SH-SY5Y (cell line): ENCODE results near the gene FOXP1.

Experiments used
- GATA2 ChIP-seq: IDR thresholded peaks from 2 replicates; pipeline ENCODE4 v1.6.1; 2011; ENCODE audit warnings: mild to moderate bottlenecking, low read depth, low read length
- GATA3 ChIP-seq: IDR thresholded peaks from 2 replicates; pipeline ENCODE4 v1.6.1; 2011; ENCODE audit warnings: low read depth, mild to moderate bottlenecking, low read length, moderate library complexity

DNA sequence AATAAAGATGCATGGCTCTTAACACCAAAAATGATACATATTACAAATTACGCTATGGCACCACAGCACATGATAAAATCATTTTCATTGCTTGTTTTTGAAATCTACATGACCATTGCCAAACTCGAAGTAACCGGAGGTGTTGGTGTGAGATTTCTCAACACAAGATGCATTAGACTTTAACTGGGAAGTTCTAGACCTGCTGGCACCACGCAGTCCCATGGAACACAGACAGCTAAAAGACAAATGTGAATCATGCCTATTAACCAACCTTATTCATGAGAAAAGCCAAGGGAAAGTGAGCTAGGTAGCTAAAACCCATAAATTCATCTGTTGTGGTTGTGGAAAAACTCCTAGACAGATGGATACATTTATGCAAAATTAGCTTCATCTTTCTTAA is 595.4 kb downstream of the FOXP1 start:
- TF ChIP-seq GATA2, result no peak
- no peak for TF ChIP-seq GATA3
